Measurements from ENCODE around the gene TDRKH.

TDRKH gene

DNA sequence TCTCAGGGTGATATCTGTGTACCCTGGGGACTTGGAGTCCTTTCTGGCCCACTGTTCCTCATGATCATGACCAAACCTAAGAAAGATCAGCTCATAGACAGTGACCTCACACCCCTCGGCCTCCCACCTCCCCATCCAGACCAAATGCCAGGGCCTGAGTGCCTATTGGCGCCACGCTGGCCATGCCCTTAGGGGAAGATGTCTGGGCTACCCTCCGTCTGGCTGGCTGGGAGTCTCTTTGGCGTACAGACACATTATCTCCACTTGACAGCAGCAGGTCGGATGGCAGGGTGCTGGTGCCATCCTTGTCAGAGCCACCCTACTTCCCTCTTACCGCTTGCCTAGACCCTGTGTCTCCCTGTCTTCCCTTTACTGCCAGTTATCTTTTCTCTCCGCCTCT is 32.9 kb upstream of the TDRKH start:
- DNase-seq (ENCODE audit: low read depth in 2 of 2), result no peak

DNA sequence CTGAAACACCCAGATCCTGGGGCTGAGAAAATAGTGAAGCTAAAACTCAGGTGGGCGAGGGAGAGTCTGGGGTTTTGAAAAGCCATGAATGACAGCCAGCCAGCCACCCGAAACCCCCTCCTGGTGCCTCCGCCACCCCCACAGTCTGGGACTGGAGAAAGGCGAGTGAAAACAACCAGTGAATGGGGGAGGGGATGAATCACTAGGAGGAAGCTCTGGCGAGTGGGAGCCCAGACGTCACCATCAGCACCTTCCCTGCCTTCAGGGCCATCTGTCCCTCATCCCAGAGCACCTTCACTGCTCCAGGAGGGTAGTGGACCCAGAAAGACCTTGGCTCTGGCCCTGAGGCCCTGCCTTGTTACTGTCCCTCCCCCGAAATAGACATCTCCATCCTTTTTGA is 32.1 kb upstream of the TDRKH start:
- DNase-seq (ENCODE audit: low read depth in 2 of 2), result no peak

DNA sequence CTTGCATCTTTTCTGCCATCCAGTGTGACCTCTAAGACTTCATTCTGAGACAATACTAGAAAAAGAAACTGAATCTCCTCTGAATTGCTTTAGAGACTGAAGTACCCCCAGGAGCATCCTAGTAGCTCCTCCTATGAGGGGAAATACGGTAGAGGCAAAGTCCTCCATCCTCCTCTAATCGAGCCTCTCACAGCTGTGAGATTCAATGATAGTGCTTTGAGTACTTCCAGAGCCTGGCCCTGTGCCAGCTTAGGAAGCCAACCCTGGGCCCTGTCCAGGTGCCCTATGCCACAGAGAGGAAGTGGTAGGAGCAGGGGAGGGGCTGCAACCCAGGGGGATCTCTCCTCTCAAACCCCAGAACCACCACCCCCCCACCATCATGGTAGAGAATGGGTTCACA is 30.6 kb upstream of the TDRKH start:
- no peak for DNase-seq (ENCODE audit: low read depth in 2 of 2)

DNA sequence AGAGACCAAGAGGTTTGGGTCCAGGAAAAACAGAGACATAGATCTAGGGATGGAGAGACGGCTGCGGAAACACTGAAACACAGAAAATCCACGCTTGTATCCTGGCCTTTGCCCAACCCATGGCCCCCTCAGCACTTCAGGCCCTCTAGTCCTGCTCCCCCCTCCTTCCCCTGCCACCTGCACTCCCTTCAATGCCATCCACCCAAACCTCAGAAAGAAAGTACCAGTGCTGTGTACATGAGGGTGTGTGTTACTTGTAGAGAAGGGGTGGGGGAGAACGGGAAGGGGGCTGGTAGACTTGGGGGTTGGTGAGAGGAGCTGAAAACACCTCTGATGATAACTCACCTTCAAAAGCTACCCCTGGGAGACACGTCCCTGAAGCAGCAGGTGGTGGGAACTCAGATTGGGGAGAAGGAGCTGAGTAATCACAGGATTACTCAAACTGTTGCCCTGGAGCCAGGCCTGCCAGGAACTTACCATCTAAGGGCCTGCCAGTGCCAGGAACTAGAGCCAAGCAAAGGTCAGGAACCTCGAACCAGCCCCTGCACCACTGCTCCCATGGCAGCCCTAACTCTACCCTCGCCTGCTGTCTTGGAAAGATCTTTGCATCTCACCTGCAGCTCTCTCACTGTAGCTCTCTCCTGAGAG is 29.8 kb upstream of the TDRKH start:
- no peak for DNase-seq (ENCODE audit: low read depth in 2 of 2)

DNA sequence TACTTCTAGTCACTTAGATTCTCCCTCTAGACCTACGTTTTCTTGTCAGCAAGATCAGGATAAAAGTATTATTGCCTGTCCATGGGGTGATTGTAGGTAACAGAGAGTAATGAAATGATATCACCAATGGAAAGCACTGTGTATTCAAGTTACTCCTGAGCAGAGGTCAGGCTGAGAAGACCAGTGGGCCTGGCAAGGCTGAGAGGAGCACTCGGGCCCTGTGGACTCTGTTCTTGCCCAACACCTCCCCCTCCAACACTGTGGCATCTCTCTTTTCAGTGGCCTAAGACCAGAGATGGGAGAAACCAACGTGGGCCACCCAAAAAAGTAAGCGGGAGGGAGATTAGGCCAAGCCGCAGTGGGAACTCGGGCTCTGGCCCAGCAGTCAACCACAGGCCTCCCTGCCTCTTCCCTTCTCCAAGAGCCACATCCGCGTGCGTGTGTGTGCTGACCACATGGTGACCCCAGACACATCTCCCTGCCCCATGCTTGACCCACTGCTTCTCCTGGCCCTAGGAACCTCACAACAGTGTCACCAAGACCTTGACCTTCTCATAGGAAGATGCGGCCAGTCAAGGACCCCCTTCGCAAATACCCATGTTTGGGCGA is 29.0 kb upstream of the TDRKH start:
- no peak for DNase-seq (ENCODE audit: low read depth in 2 of 2)

DNA sequence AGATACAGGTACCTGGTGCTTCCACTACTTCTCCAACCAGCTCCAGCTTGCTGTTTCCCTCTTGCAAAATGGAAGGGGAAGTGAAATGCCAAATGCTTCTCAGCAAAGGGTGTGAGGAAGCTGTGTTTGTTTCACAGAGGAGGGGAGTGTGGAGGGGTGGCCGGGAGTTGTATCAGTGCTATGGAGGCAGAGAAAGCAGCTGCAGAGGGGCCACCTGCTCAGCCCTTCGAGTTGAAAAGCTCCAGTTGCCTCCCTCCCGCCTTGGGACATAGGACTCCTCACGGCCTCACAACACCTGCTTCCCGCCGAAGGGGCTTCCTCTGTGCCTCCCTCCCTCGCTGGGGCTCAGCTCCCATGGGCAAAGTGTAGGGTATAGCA is 27.0 kb upstream of the TDRKH start:
- no peak for DNase-seq (ENCODE audit: low read depth in 2 of 2)

DNA sequence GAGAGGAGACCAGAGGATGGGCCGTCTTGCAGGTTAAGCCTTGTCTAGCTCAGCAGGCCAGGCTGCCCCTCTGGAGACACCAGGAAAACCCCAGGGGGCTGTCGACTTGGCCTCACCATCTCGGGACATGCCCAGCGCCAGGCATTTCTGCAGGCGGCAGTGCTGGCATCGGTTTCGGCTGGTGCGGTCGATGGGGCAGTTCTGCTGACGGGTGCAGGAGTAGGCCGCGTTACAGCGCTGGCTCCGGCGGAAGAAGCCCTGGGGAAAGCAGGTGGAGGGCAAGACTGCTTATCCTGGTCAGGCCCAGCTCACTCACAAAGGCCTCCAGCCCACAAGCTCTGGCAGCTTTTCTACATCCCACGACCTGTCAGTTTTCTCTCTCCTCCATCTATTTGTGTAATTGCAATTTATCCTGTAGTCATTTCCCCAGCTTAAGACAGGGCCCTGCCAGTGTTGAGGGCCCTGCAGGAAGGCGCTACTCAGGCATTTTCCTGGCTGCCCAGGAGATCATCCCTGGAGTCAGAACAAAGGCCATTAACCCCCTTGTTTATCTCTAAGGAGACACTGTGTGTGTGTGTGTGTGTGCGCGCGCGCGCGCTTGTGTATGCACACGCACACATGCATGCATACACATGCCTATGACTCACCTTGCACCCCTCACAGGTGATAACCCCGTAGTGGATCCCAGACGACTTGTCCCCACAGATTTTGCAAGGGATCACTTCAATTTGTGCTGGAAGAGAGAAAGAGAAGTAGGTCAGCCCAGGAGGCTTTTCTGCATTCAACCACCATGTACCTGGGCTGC is 26.4 kb upstream of the TDRKH start:
- DNase-seq (ENCODE audit: low read depth in 2 of 2), result no peak

DNA sequence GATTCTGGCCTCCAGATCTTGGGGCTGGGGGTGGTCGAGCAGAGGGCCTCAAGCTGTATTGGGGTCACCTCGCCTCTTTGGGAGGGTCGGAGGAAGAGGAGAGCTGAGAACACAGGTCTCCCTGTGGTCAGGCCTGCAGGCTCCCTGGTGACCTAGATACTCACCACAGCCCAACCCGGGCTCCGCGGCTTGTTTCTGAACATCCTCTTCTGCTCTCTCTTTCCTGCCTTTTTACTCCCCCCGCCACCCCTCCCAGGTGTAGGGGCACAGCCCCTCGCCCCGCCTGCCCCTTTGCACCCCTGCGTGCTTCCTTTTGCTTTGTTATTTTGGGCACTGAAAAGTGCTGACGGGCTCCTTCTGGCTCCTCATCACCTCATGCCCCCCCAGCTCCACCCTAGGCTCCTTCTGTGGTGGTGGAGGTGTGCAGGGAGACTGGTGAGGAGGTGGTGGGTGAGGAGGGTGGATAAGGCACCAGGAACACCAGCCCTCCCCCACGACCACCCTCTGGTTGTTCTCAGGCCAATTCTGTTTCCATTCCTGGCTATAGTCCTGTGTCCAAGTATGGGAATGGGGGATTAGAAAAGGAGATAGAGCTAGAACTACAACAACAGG is 25.5 kb upstream of the TDRKH start:
- no peak for DNase-seq (ENCODE audit: low read depth in 2 of 2)

DNA sequence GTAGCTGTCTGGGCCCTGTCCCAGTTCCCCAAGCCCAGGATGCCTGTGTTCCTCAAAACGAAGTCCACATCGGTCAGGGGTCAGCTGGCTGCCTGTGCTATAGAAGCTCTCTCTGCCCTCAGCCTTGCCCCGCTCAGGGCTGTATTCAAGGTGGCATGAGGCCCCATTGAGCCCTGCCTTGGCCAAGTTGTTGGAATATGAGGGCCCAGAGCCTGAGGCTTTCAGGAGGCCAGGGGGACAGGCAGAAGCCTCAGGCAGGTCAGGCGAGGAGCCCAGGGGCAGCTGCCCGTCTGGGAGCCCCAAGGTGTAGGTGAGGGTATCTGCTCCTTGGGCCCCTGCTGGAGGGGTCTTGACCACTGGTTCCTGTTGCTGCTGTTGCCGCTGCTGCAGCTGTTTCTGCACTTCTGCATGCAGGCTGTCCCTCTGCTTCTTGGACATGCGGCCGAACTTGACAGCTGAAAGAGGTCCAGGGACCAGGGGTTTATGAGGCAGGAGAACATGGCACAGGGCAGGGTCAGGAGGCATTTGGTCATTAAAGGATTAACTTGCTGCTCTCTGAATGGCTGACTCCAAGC is 24.8 kb upstream of the TDRKH start:
- no peak for DNase-seq (ENCODE audit: low read depth in 2 of 2)

DNA sequence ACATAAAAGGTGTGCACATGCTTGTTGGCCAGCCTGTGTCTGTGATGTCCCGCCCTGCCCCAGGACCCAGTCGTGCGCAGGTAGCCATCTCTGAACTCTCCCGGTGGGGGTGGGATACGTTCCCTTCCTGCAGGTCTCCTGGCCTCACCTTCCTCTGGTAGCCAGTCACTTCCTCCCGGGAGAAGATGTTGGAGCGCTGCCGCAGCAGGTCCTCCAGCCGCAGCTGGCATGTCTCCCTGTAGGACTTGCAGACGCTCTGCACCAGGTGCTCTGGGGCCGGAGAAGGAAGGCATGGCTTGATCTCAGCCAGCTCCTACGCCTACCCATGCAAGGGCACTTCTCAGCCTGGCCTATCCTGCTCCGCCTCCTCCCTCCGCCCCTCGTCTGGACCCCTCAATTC is 24.1 kb upstream of the TDRKH start:
- DNase-seq (ENCODE audit: low read depth in 2 of 2), result no peak

DNA sequence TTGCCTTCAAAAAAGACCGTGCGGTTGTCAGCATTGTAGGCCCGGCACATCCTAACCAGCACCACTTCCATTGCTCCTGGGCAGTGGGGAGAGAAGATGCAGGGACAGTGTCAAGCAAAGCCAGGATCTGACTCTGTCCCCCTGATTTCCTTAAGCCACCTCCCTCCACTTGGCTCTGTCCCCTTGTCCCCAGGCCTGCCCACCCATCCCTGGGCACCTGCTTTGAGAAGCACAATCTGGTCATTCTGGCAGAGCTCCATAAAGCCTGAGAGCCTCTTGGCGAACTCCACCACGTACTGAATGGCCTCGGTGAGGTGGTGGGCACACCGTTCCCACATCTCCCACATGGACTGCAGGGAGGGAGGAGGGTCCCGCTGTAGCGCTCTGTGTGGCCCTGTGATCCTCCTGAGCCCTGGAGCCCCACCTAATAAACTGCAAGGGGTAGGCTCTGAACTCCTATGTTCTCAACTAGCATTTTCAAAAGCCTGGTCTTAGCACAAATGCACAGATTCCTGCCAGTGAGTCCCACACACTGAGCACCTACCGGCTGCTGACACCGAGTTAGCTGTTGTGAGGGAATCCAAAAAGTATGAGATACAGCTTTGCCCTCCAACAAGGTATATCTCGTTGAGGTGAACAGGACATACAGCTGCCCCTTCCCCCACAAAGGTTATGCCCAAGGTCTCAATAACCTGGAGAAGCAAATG is 23.1 kb upstream of the TDRKH start:
- no peak for DNase-seq (ENCODE audit: low read depth in 2 of 2)

DNA sequence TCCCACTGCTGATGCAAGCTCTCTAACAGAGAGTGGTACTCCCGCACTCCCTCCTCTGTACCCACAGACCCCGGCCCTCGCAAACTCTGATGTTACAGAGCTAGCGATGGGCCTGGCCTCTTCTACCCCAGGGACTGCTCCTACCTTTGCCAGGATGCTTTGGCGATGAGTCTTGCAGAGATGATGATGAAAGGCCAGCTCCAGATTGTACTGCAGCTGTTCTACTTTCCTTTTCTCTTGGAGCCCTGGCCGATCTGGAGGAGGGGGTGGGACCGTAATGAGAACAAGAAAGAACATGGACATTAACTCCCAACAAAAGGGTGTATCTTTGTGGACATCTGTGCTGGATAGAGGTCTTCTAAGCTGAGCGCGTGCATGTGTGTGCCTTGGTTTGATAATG is 20.9 kb upstream of the TDRKH start:
- DNase-seq (ENCODE audit: low read depth in 2 of 2), result no peak

DNA sequence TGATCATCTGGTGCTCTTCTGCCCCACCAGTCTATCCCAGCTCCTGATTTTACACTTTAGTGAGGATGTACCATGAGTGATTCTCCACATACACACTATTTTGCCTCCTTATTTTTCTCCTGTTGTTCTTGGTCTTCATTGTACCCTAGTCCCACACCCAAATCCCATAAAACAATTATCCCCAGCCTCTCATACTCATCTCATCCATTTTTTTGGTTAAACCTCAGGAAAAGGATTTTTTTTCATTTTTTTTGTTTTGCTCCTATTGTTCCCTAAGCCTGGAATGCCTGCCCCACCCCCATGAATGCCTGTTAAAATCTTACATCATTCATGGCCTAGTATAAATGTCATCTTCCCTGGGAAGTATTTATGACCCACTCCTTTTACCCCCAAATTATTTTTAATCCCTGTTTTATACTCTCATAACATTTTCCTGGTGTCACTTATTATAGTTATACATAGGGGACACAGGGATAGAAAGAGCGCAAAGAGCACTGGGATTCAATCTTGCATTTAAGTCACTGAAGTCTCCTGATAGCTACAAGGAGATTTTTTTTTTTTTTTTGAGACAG is 19.8 kb upstream of the TDRKH start:
- DNase-seq (ENCODE audit: low read depth in 2 of 2), result no peak

DNA sequence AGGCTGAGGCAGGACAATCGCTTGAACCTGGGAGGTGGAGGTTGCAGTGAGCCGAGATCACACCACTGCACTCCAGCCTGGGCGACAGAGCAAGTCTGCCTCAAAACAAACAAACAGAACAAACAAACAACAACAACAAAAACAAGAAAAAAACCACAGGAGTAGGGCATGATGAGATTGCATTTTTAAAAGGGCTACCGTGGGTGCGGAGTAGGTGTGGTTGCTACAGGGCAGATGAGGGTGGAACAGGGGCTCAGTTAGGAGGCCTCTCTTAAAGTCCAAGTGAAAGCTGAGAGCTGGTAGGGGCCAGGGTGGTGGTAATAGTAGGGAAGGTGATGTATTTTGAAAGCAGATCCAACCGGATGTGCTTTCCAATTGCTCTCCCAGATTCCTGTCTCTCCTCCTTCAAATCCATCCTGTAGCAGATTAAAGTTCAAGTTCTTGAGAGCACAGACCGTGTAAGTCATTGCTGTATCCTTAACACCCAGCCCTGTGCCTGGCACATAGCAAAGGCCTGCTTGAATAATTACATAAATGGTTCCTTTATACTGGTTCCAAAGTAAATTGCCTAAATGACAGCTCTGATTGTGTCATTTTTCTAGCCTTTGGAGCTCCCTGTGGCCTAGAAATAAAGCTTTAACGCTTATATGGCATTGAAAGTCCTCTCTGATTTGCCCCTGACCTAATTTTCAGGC is 19.1 kb upstream of the TDRKH start:
- no peak for DNase-seq (ENCODE audit: low read depth in 2 of 2)

DNA sequence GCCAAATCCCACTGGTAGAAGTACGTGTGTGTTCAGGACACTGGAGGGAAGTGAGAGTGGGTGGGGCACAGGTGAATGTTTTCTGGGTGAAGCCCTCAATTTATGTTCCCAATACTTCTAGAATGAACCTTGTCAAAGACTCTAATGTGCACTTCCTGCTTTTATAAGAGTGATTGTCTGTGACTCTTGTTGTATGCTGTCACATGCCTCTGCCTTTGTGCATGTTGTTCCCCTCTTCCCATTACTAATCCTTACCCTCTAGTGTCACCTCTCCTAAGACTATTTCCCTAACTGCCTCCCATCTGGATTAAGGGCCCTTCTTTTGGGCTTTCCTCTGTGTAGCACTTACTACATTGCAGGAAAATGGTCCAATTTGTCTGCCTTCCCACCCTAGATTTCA is 17.5 kb upstream of the TDRKH start:
- DNase-seq (ENCODE audit: low read depth in 2 of 2), result no peak

DNA sequence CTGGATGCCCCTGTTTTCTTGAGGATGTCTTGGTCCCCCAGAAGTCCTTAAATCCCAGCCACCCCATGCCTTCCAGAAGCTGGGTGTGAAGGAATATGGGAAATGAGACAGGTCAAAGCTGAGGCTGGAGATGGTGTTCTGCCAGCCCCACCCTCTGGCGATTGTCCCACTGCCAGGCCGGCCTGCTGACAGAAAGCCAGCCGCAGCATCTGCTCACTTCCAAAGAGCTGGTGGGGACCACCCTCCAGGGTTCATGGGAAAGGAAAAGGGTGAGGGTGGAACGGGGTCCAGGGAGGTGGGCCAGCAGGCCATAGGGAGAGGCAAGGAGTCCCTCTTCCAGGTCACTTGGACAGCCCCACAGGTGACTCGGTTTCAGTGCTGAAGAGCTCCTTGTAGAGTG is 16.8 kb upstream of the TDRKH start:
- DNase-seq (ENCODE audit: low read depth in 2 of 2), result no peak

DNA sequence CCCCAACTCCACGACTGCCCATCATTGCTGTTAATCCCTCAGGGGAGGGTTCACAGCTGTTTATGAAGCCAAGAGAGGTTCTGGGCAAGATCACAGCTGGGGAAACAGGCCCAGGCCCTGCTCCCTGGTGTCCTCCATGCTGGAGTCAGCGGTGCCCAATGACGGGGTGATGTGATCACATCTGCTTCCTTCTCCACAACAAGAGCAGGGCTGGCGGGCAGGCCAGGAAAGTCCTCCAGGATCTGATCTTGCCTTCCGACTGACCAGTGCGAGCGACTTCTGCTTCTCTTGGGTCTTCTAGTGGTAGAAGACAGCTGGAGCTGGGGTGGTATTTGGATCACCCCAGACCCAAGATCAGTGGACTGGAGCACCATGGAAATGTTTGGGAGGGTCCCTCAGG is 15.9 kb upstream of the TDRKH start:
- DNase-seq (ENCODE audit: low read depth in 2 of 2), result no peak

DNA sequence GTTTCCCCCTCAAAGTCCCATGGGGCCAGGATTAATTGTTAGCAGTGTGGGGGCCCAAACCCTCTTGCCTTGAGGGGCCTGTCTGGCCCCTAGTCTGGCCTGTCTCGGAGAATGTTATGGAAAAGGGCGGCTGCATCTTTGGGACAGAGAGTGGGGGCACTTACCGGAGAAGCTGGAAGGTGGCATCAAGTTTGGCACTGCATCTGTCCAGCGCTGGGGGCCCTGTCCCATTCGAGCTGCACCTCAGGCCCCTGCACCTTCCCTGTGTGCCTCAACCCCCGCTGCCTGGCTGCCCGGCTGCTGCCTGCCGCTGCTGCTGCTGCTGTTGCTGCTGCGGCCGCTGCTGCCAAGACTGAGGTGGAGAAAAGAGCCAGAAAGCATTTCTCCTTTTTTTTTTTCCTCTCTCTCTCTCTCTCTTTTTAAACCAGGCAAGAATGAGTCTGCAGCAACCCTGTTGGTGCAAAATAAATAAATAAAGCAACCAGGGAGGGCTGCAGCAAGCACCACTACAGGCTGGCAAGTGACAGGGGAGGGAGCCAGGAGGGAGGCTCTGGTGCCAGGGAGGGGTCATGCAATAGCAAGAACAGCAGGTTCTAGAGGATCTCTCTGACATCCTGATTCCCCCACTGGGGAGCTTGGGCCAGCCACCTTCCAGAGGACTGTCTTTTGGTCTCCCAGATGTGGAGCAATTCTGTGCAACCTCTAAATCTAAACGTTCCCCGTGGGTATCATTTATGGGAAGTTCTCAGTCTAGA is 14.9 kb upstream of the TDRKH start, which contains the start of gene LINGO4:
TSS of gene LINGO4 (minus strand) at position 354 of the 755 bp plus-strand sequence. CDS start 2,715 bp downstream, outside the sequence.
- no peak for DNase-seq (ENCODE audit: low read depth in 2 of 2)

DNA sequence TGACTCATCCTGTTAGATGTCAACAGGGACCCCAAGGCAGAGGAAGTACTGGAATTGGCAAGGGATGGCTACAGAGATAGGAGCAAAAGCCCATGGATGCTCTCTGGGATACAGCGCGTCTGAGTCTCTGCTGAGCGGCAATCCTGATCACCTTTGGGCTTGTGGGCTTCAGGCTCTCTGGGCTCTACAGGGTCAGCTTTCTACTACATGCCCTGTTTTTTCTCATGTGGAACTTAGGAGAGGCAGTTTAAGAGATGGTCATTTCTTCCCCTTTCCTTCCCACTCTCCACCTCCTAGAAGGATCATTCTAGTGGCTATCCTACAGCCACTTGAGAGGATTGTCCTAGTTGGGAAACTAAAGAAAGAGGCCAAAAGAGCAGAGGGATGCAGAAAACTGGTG is 13.6 kb upstream of the TDRKH start:
- DNase-seq (ENCODE audit: low read depth in 2 of 2), result no peak

DNA sequence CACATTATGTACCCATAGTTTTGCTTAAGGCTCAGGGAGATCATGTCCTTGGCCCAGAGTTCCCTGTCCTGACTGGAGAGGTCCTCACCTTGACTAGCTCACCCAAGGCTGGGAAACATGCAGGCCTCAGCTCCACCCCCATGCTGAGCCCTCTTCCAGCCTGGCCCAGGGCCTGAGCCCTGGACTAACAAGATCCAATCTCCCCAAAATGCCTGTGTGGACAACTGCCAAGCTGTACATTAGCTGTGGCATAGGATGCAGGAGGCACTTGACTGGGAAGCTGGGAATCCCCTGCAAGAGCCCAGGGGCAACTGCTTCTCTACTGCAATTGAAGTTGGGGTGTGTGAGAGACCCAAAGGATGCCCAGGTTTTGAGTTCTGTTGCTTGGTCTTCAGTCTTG is 12.9 kb upstream of the TDRKH start:
- no peak for DNase-seq (ENCODE audit: low read depth in 2 of 2)
